CD4-positive, alpha-beta T cell treated with Interleukin-15 for 1 hour (primary cell): ENCODE measurements around the gene TRPV5.

ENCODE experiments used
- DNase-seq: peaks from one replicate; pipeline ENCODE4 v3.0.0-alpha.2; 2020

The TRPV5 gene

GRCh38 chr7:142908290-142908689, 25.3 kb downstream of the TRPV5 start:
- DNase-seq: no peak

DNA sequence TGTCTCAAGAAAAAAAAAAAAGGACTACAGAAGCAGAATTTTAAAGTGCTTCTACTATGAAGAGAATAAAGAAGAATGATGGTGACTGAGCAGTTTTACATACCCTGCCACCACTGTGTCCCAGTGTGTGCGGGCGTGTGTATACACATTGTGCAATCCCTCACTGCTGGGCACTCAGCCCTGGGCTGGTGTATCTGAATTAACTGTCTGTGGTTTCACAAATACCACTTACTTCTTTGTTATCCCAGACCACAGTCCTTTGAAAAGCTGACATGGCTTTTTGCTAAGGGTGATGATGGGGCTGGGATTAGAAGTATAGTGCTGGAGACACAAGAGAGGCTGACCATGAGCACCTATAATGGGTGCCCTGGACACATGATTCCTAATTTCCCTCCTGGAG, 26.9 kb downstream of the TRPV5 start:
- DNase-seq: no peak

DNA sequence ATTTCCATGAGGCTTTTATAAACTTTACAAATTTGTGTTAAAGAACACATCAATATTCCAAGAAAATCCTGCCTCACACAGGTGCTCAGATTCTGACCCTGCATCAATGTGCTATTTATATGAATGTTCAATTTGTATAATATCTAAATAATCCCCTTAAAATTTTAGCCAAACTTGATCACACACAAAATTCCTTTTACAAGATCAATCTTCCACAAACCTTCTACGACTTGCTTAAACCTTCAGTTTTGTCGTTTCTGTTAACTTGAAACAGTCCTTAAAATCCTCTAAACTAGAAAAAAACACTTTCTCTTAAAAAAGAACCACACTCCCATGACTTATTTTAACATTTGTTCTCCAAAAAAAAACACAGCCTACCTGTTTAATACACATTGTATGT, 27.8 kb downstream of the TRPV5 start:
- DNase-seq: no peak

GRCh38 chr7:142904128-142904527, 29.4 kb downstream of the TRPV5 start:
- no peak for DNase-seq

- no peak for DNase-seq
Measured at GRCh38 chr7:142901426-142902259, 31.9 kb downstream of the TRPV5 start.

DNA sequence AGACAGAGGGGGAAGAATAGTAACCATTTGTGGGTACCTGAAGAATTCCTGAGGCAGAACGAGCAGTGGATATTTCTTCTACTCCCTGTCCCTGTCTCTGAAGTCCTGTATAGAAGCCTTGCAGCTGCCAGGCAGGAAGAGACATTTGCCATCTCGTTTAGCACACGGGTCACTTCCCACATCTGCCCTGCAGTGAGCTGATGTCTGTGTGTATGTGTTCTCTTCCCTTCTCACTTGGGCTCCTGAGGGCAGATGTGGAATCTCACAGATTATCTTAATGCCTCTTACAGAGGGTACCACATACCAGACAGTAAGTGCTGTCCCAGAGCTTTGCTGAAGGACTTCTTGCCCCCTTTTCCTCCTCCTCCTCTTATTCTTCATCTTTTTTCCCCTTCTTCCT, 33.9 kb downstream of the TRPV5 start:
- no peak for DNase-seq

GRCh38 chr7:142898377-142899170, 35.0 kb downstream of the TRPV5 start:
- DNase-seq: no peak

GRCh38 chr7:142897691-142898090, 35.9 kb downstream of the TRPV5 start:
- DNase-seq: no peak

DNA sequence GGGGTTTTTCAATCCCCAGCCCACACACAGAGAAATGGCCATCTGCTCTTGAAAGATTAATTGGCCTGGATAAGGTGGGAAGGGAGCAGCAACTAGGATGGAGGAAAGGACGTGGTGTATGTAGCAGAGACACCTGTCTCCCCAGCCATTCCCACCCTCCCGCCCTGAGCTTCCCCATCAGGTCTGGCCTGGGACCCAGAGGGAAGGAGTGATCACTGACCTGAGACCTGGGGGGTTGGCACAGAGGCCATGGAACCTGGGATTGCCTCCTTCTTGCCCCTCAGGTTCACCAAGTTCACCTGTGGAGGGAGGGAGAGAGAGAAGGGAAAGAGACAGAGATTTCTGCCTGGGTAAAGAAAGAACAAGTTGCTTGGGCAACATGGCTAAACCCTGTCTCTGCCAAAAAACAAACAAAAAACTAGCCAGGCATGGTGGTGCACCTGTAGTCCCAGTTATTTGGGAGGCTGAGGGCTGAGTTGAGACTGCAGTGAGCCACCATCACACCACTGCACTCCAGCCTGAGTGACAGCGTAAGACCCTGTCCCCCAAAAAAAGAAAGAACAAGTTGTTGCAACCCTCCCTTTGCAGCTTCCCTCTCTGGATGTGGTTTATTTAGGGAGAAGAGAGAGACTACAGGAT, 36.7 kb downstream of the TRPV5 start:
- no peak for DNase-seq

DNA sequence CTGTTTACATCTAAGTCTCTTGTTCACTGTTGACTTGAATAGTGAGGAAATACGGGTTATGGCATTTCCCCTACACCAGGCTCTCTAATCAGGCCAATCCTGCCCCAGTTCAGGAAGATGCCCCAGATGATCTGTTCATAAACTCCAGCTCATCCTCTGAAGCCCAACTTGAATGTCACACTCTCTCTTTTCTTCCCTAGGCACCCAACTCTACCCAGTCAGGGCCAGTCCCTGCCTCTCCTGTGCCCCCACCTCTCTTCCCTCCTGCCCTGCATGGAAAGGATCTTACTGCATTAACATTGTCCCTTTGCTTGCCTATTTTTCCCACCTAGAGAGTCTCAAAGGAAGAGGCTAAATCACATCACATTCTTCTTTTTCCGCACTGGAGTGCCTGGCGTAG, 37.4 kb downstream of the TRPV5 start:
- no peak for DNase-seq

GRCh38 chr7:142894985-142895593, 38.5 kb downstream of the TRPV5 start:
- no peak for DNase-seq

GRCh38 chr7:142894112-142894984, 39.2 kb downstream of the TRPV5 start:
- no peak for DNase-seq

DNA sequence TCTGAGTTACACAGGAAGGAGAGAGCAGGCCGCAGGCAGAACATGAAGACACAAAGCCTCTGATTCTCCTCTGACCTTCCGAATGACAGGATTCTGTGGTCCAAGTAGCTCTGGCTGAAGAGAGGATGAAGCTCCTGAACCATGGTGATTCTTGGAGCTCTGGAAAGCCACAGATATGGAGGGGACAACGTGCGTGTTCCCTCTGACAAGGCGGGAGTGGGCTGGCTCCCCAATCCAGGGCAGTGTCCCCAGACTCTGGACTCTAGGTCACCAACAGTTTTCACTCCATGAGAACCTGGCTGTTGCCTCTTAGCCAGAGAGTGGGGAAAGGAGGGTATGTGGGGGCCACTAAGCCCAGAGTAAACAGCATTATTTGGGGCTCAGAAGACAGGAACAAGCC, 40.6 kb downstream of the TRPV5 start:
- DNase-seq: no peak

DNA sequence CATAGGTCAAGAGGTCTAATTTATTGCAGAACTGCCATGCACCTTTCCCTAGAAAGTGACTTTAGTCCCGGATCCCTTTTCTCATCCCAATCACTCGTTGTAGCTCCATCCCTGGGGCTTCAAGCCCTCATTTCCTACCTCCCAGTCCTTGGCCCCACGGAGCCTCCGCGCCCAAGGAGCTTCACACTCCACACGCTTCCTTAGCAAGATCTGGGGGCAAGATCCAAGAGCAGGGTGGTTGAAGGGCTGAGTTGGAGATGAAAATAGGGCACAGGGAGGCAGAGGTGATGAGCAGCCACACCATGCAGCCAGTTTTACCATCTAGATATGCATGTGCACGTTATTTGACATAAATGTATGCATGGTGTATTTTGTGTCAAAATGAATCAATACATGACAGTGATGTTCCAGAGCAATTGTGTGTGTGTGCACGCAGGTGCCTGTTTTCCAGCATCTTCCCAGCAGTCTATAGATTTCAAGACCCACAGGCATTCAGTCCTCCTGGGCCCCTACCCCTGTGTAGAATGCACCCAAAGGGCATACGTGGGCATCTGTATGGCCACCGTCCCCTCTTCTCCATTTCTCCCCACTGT, 42.0 kb downstream of the TRPV5 start:
- no peak for DNase-seq

GRCh38 chr7:142890874-142891485, 42.6 kb downstream of the TRPV5 start:
- DNase-seq: no peak

- no peak for DNase-seq
Measured at GRCh38 chr7:142889816-142890215, 43.7 kb downstream of the TRPV5 start.

DNA sequence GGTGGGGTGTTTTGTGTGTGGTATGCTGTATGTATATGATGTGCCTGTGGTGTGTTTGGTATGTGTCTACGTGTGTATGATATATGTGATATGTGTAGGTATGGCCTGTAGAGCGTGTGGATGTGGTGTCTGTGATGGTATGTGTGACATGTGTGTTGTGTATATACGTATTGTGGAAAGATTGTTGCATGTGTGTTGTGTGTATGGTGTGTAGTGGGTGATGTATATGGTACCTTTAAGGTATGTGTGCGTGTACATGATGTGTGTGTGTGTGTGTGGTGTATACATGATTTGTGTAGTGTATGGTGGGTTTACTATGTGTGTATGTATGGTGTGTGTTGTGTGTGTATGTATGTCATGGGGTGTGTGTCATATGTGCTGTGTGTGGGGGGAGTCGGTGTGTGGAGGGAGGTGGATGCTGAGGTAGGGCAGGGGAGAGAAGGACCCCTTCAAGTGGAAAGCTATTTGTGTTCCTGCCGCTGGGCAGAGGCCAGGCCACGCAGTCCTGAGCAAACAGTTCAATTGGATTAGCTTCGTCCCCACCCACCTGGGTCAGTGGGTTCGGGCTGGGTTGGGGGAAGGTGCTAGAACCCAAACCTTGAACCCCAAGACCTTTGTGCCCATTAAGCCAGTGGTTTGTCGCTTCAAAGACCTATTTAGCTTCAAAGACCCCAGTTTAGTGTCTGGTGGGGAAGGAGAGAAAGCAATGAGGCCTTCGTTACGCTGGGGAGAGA, 46.1 kb downstream of the TRPV5 start:
- no peak for DNase-seq

DNA sequence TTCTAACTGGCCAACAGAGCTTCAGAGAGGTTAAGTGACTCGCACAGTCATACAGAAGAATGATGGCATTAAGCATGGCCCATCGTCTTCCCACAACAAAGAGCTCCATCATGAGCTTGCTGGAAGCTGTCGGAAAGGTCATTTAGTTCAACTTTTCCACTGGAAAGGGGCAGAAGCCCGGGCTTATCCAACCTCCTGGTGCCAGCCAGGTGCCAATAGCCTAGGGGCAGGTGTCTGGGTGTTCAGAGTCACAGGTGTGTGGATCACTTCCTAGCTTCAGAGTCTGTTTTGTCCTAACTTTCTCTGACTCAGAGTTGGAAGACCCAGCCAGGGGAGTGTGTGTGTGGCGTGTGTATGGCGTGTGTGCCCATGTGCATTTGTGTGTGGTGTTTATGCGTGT, 46.7 kb downstream of the TRPV5 start:
- no peak for DNase-seq

DNA sequence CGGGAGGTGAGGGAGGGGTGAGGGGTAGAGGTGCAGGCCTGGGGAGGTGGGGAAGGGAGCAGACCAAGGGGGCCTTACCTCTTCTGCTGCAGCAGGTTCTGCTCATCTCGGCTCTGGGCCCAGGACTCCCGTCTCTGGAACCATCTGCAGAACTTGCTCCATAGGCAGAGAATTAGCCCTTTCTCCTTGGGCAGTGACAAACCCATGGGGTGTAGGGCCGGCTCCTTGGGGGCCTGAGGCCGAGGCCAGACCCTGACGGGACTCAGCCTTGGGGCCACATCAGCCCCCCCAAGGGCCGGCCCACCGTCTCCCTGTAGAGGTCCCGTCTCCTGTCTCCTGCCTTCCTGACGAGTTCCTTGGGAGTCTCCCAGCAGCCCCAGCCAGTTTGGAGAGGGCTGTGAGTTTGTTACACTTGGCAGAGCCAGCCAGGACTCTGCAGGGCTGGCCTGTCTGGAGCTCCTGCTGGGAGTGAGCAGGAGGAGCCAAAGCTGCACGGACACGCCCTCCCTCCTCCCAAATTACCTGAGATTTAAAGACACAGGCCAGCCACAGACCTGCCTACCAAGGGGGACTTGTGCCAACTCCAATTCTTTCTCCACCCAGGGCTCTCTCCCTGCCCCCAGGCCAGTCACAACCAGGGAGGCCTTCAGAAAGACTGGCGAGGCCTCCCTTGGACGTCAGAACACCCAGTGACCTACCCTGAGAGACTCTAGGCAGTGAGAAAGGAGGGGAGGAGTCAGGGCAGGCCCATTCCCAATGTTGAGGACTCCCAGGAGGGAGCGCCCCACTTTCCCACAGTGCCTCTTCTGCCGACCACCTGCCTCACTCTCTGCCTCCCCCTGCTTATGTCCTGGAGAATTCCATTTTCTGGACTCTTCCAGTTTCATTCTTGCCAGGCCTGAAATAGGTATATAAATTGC, 48.0 kb downstream of the TRPV5 start, which contains the start of gene TRPV6:
TRPV6 (minus strand) TSS at position 435 of the 920 bp plus-strand sequence.
- no peak for DNase-seq

DNA sequence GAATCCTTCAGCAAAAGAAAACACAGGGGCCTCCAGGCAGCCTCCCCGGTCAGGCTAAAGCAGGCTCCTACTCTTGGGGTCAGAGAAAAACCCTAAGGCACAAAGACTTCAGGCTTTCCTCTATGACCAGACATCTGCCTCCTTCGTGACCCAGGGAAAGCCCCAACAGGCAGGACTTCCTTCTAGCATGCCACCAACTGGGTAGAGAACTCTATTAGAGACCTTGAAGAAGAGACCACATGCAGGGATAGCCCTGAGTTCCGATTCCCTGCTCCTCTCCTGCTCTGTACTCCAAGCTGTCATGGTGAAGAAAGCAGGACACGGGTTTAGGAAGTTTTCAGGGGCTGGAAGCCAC, 49.3 kb downstream of the TRPV5 start:
- no peak for DNase-seq
